ENCODE measurements around the gene EXOC6B. TPM values are rescaled to one million over a fixed set of nuclear protein-coding genes. Genes with fewer than 3 reads are reported as not detected.

EXOC6B gene
- total RNA-seq, 1 donor from 2014 or later = 45.6 TPM

- peaks cover 18% of the 10 kb centered on the region for H3K36me3 Mint-ChIP-seq (ENCODE audit: low read depth, unreplicated experiment)
Observed at GRCh38 chr2:72340665-72341064, 485.2 kb downstream of the EXOC6B start.

GRCh38 chr2:72338076-72338475 is 487.8 kb downstream of the EXOC6B start:
- no peak overlapping the region for H3K4me3 Mint-ChIP-seq (ENCODE audit: unreplicated experiment)
- TF ChIP-seq CTCF (IDR thresholded peaks at IDR 0.05; ENCODE audit: unreplicated experiment) = no peak
- H3K4me1 Mint-ChIP-seq (ENCODE audit: unreplicated experiment) = no peaks in the 10 kb centered on the region
- H3K27ac Mint-ChIP-seq (ENCODE audit: unreplicated experiment) = no peak overlapping the region
- H3K36me3 Mint-ChIP-seq (ENCODE audit: low read depth, unreplicated experiment) = no peaks in the 10 kb centered on the region
- H3K27me3 Mint-ChIP-seq (ENCODE audit: unreplicated experiment) = no peaks in the 10 kb centered on the region
- no peak for DNase-seq (ENCODE audit: low spot score)
- H3K9me3 Mint-ChIP-seq (ENCODE audit: unreplicated experiment) = no peaks in the 10 kb centered on the region

More at GRCh38 chr2:72340665-72341064, 485.2 kb downstream of the EXOC6B start:
- Mint-ChIP-seq H3K27ac (ENCODE audit: unreplicated experiment) (no peak overlapping the region), H3K4me1 (ENCODE audit: unreplicated experiment) (no peaks in the 10 kb centered on the region), H3K4me3 (ENCODE audit: unreplicated experiment) (no peak overlapping the region), H3K27me3 (ENCODE audit: unreplicated experiment) (no peaks in the 10 kb centered on the region), H3K9me3 (ENCODE audit: unreplicated experiment) (no peaks in the 10 kb centered on the region)
- no peak for DNase-seq (ENCODE audit: low spot score)
- no peak for TF ChIP-seq CTCF (IDR thresholded peaks at IDR 0.05; ENCODE audit: unreplicated experiment)

DNA sequence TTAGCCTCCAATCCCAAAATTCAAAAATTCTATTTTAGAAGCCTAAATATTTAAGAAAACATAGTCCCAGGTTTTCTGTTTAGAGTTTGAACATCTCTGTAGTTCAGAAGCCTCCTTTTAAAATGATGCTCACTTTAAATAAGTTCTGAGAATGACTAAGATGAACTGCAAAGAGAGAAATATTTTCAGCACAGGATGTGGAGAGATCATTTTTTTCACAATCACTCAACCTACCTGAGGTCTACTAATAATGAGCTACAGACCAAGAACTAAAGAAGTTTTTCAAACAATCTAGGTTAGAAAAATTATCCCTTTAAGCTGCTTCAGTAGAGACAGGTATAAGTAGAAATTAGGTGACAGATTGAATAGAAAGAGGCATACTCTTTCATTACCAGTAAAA is 493.1 kb downstream of the EXOC6B start:
- no peak overlapping the region for H3K27ac Mint-ChIP-seq (ENCODE audit: unreplicated experiment)
- H3K9me3 Mint-ChIP-seq (ENCODE audit: unreplicated experiment) = no peaks in the 10 kb centered on the region
- H3K4me3 Mint-ChIP-seq (ENCODE audit: unreplicated experiment) = no peak overlapping the region
- TF ChIP-seq CTCF (IDR thresholded peaks at IDR 0.05; ENCODE audit: unreplicated experiment) = no peak
- DNase-seq (ENCODE audit: low spot score) = no peak
- no peaks in the 10 kb centered on the region for H3K27me3 Mint-ChIP-seq (ENCODE audit: unreplicated experiment)
- H3K4me1 Mint-ChIP-seq (ENCODE audit: unreplicated experiment) = no peaks in the 10 kb centered on the region
- no peaks in the 10 kb centered on the region for H3K36me3 Mint-ChIP-seq (ENCODE audit: low read depth, unreplicated experiment)

GRCh38 chr2:72330652-72331051 is 495.2 kb downstream of the EXOC6B start:
- no peak for TF ChIP-seq CTCF (IDR thresholded peaks at IDR 0.05; ENCODE audit: unreplicated experiment)
- Mint-ChIP-seq H3K4me3 (ENCODE audit: unreplicated experiment) (no peak overlapping the region), H3K27me3 (ENCODE audit: unreplicated experiment) (no peaks in the 10 kb centered on the region), H3K36me3 (ENCODE audit: low read depth, unreplicated experiment) (no peaks in the 10 kb centered on the region), H3K27ac (ENCODE audit: unreplicated experiment) (no peak overlapping the region), H3K4me1 (ENCODE audit: unreplicated experiment) (no peaks in the 10 kb centered on the region), H3K9me3 (ENCODE audit: unreplicated experiment) (no peaks in the 10 kb centered on the region)
- DNase-seq (ENCODE audit: low spot score) = no peak

DNA sequence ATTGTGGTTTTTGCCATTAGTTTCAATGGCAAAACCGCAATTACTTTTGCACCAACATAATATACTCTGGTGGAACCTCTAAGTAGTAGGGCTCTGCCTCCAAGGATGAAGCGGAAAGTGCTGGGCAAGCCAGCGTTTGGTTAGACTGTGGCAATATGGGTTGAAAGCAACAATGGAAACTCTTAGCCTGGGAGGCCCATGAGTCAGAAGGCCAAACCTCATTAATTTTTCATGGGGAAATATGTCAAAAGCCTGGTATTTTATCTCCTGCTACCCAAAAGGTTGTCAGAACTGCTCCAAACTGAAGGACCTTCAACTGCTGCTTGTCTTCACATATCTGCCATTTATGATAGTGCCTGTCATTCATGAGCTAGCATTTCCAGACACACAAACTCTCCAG is 499.1 kb downstream of the EXOC6B start:
- Mint-ChIP-seq H3K27ac (ENCODE audit: unreplicated experiment) (no peak overlapping the region), H3K4me1 (ENCODE audit: unreplicated experiment) (no peaks in the 10 kb centered on the region), H3K27me3 (ENCODE audit: unreplicated experiment) (no peaks in the 10 kb centered on the region), H3K9me3 (ENCODE audit: unreplicated experiment) (no peaks in the 10 kb centered on the region), H3K4me3 (ENCODE audit: unreplicated experiment) (no peak overlapping the region), H3K36me3 (ENCODE audit: low read depth, unreplicated experiment) (no peaks in the 10 kb centered on the region)
- no peak for DNase-seq (ENCODE audit: low spot score)
- no peak for TF ChIP-seq CTCF (IDR thresholded peaks at IDR 0.05; ENCODE audit: unreplicated experiment)
